ENCODE results near the gene UBE2I.

- no peak for TF ChIP-seq GATA2 (IDR thresholded peaks at IDR 0.05; ENCODE audit: low read depth, low read length)
- TF ChIP-seq GATA3 (IDR thresholded peaks at IDR 0.05; ENCODE audit: low read depth, low read length): no peak
Measured at GRCh38 chr16:1260101-1260680, 49.2 kb upstream of the UBE2I start.

Data from SH-SY5Y (cell line).